Neutrophil (primary cell): ENCODE results near the gene USPL1.
A peak's percentile ranks its signal among the peaks of the same experiment; 100 is the strongest.

ENCODE experiments used
- H3K27ac ChIP-seq: fragments of 200-600 bp; sonication (generic); 2 replicates; pipeline ENCODE4 v1.5.1; 2016; ENCODE audit warnings: mild to moderate bottlenecking, moderate library complexity
- H3K27me3 ChIP-seq: fragments of 200-600 bp; sonication (generic); 2 replicates; pipeline ENCODE4 v1.6.0; 2016; ENCODE audit warnings: mild to moderate bottlenecking
- H3K36me3 ChIP-seq: fragments of 200-600 bp; sonication (generic); 2 replicates; pipeline ENCODE4 v1.5.1; 2017
- H3K4me1 ChIP-seq, 2 experiments: fragments of 200-600 bp in 1 of 2; sonication (generic) in 1 of 2; 1 replicate in 1 of 2; 2 replicates in 1 of 2; pipeline versions ENCODE4 v1.5.1 to v1.6.1; 2013 to 2016; ENCODE audit warnings: low read depth in 1 of 2, low read length in 1 of 2, mild to moderate bottlenecking in 1 of 2, moderate library complexity in 1 of 2; ENCODE audit not compliant: control insufficient read depth in 1 of 2, insufficient read depth in 1 of 2
- H3K4me3 ChIP-seq, 2 experiments: fragments of 200-600 bp in 1 of 2; sonication (generic) in 1 of 2; 1 replicate in 1 of 2; 2 replicates in 1 of 2; pipeline ENCODE4 v1.5.1; 2013 to 2016; ENCODE audit warnings: low read depth in 1 of 2, low read length in 1 of 2, mild to moderate bottlenecking in 1 of 2, moderate library complexity in 1 of 2
- H3K9me3 ChIP-seq: fragments of 200-600 bp; sonication (generic); 2 replicates; pipeline ENCODE4 v1.5.1; 2016
- CTCF ChIP-seq: fragments of 200-600 bp; sonication (generic); IDR thresholded peaks from 2 replicates; pipeline ENCODE4 v1.5.1; 2016; ENCODE audit warnings: antibody characterized with exemption

The USPL1 gene

GRCh38 chr13:30617315-30618185, at the start of gene USPL1:
TSS of gene USPL1 (plus strand) at chr13:30617920. CDS start at chr13:30621141, 3,221 bp downstream.
- no peaks in the 10 kb centered on the region for H3K36me3 ChIP-seq
- H3K9me3 ChIP-seq: no peaks in the 10 kb centered on the region
- H3K4me1 ChIP-seq: peaks cover 34 to 41% of the 10 kb centered on the region in 2 experiments
- no peaks in the 10 kb centered on the region for H3K27me3 ChIP-seq
- peak within 1 kb of the TSS; percentile 96 for H3K27ac ChIP-seq
- H3K4me3 ChIP-seq: peak within 1 kb of the TSS; percentile 90 to 98
- peak; percentile 91 for TF ChIP-seq CTCF

GRCh38 chr13:30569901-30570576, 47.7 kb upstream of the USPL1 start:
- Histone ChIP-seq H3K4me1 (peaks cover 10 to 12% of the 10 kb centered on the region in 2 experiments), H3K27me3 (no peaks in the 10 kb centered on the region), H3K9me3 (no peaks in the 10 kb centered on the region), H3K27ac (no peak overlapping the region), H3K4me3 (no peak overlapping the region), H3K36me3 (no peaks in the 10 kb centered on the region)
- TF ChIP-seq CTCF: no peak

GRCh38 chr13:30570691-30571090, 47.0 kb upstream of the USPL1 start:
- Histone ChIP-seq H3K4me1 (peaks cover 10 to 12% of the 10 kb centered on the region in 2 experiments), H3K27me3 (no peaks in the 10 kb centered on the region), H3K4me3 (no peak overlapping the region), H3K36me3 (no peaks in the 10 kb centered on the region), H3K27ac (no peak overlapping the region), H3K9me3 (no peaks in the 10 kb centered on the region)
- no peak for TF ChIP-seq CTCF

- Histone ChIP-seq H3K27ac (peak overlapping the region; percentile 44), H3K9me3 (no peaks in the 10 kb centered on the region), H3K4me1 (peaks cover 10 to 12% of the 10 kb centered on the region in 2 experiments), H3K36me3 (no peaks in the 10 kb centered on the region), H3K4me3 (peak overlapping the region in 1 of 2 experiments; percentile 22), H3K27me3 (peaks cover 6% of the 10 kb centered on the region)
- no peak for TF ChIP-seq CTCF
Observed at GRCh38 chr13:30572859-30573275, 44.9 kb upstream of the USPL1 start.

GRCh38 chr13:30576528-30576927, 41.2 kb upstream of the USPL1 start:
- Histone ChIP-seq H3K9me3 (no peaks in the 10 kb centered on the region), H3K4me3 (no peak overlapping the region), H3K36me3 (no peaks in the 10 kb centered on the region), H3K27me3 (peaks cover 6% of the 10 kb centered on the region), H3K4me1 (peaks cover 10 to 12% of the 10 kb centered on the region in 2 experiments), H3K27ac (no peak overlapping the region)
- TF ChIP-seq CTCF: no peak
